PC-9 (cell line): ENCODE measurements around the gene PYGB. TPM values are rescaled to one million over a fixed set of nuclear protein-coding genes. Genes with fewer than 3 reads are reported as not detected.

Experiments
- BruUV-seq: library from RNA; stranded (reverse); fragments of 400-500 nt; replicated peaks from 2 replicates; lab custom pipeline; 2021; lab: Mats Ljungman, UMichigan
- CTCF ChIA-PET: fragments of 300-600 bp; sonication (Branson Sonifier 250); formaldehyde crosslinking; loops from one replicate; lab custom pipeline; 2022; ENCODE audit warnings: antibody characterized with exemption; lab: Charles Lee
- POLR2A ChIA-PET: fragments of 300-600 bp; sonication (Branson Sonifier 250); formaldehyde crosslinking; loops from one replicate; lab custom pipeline; 2022; ENCODE audit warnings: antibody characterized with exemption; ENCODE audit not compliant: unreplicated experiment; lab: Charles Lee
- DNase-seq, 2 experiments: peaks; one replicate each; pipeline versions ENCODE4 v3.0.0 to v3.0.0-alpha.2; 2015 to 2022; ENCODE audit warnings: mixed read lengths in 1 of 2
- H2AFZ ChIP-seq: fragments of 200-600 bp; sonication (generic); 2 replicates; pipeline ENCODE4 v1.8.1; 2017; ENCODE audit warnings: antibody characterized with exemption
- H3F3A ChIP-seq: fragments of 200-600 bp; sonication (generic); 2 replicates; pipeline ENCODE4 v1.8.1; 2017; ENCODE audit warnings: antibody characterized with exemption, mild to moderate bottlenecking, low read depth; ENCODE audit not compliant: insufficient read depth
- H3K27ac ChIP-seq: fragments of 200-600 bp; sonication (generic); 2 replicates; pipeline ENCODE4 v1.6.1; 2016; ENCODE audit warnings: mixed run types
- H3K27me3 ChIP-seq: fragments of 200-600 bp; sonication (generic); 2 replicates; pipeline ENCODE4 v1.6.1; 2016; ENCODE audit warnings: low read depth, mixed run types; ENCODE audit not compliant: insufficient read depth
- H3K36me3 ChIP-seq: fragments of 200-600 bp; sonication (generic); 2 replicates; pipeline ENCODE4 v1.6.1; 2016; ENCODE audit warnings: low read depth, mixed run types
- H3K4me1 ChIP-seq: fragments of 200-600 bp; sonication (generic); replicated peaks from 2 replicates; pipeline ENCODE4 v1.6.1; 2016; ENCODE audit warnings: mixed run types; ENCODE audit not compliant: insufficient read depth
- H3K4me2 ChIP-seq: fragments of 200-600 bp; sonication (generic); 2 replicates; pipeline ENCODE4 v1.6.1; 2017; ENCODE audit warnings: mixed run types
- H3K4me3 ChIP-seq: fragments of 200-600 bp; sonication (generic); 2 replicates; pipeline ENCODE4 v1.6.1; 2016; ENCODE audit warnings: mixed run types
- H3K79me2 ChIP-seq: fragments of 200-600 bp; sonication (generic); 2 replicates; pipeline ENCODE4 v1.6.1; 2017; ENCODE audit warnings: low read depth, mixed run types
- H3K9me2 ChIP-seq: fragments of 200-600 bp; sonication (generic); 2 replicates; pipeline ENCODE4 v1.8.1; 2017; ENCODE audit warnings: mild to moderate bottlenecking; ENCODE audit not compliant: insufficient read depth
- H3K9me3 ChIP-seq: fragments of 200-600 bp; sonication (generic); 2 replicates; pipeline ENCODE4 v1.8.1; 2016; ENCODE audit warnings: low read depth; ENCODE audit not compliant: insufficient read depth
- H4K20me1 ChIP-seq: fragments of 200-600 bp; sonication (generic); 2 replicates; pipeline ENCODE4 v1.8.1; 2017; ENCODE audit not compliant: insufficient read depth
- CTCF ChIP-seq: fragments of 200-600 bp; sonication (generic); conservative IDR thresholded peaks from 2 replicates; pipeline ENCODE4 v1.6.1; 2017; ENCODE audit warnings: mixed run types, antibody characterized with exemption, mild to moderate bottlenecking, moderate library complexity
- EZH2 ChIP-seq: fragments of 200-600 bp; sonication (generic); IDR thresholded peaks from 2 replicates; pipeline ENCODE4 v1.8.0; 2017; ENCODE audit warnings: antibody characterized with exemption, low read depth
- intact Hi-C: fragments of 100-400 bp; cut with micrococcal nuclease; formaldehyde crosslinking; loops from one replicate; pipeline ENCODE4 v1.10.0; 2022; ENCODE audit not compliant: unreplicated experiment
- total RNA-seq: library from RNA; stranded (reverse); gene quantifications from 2 replicates; pipeline ENCODE4 v1.2.3, GENCODE V29; 2021

PYGB gene
- total RNA-seq, 1 experiment from 2014 or later, result 133 TPM

GRCh38 chr20:25254571-25254970 is 6.7 kb downstream of the PYGB start:
- peaks cover 69% of the 10 kb centered on the region for H3K4me1 ChIP-seq
- peaks cover 37% of the 10 kb centered on the region for H3K36me3 ChIP-seq
- H3K9me3 ChIP-seq, result no peaks in the 10 kb centered on the region
- H3K4me2 ChIP-seq, result peak overlapping the region; percentile 66
- H3K27me3 ChIP-seq, result no peaks in the 10 kb centered on the region
- DNase-seq, result no peak
- TF ChIP-seq EZH2 (no peak), CTCF (no peak)
- POLR2A ChIA-PET, result no interaction called here
- peaks cover 98% of the 10 kb centered on the region for H3K79me2 ChIP-seq
- H3F3A ChIP-seq, result peaks cover 36% of the 10 kb centered on the region
- no TSS peak for BruUV-seq
- CTCF ChIA-PET, result interaction anchor here (0.6 to 1.6 kb wide), 3 partner anchors 34 to 1157 kb away, joined by 6 to 7 read pairs (median 7); no protein-coding TSS in a partner anchor
- no peaks in the 10 kb centered on the region for H3K9me2 ChIP-seq
- H3K27ac ChIP-seq, result peak overlapping the region; percentile 86
- intact Hi-C loops, result loop anchor here (2.0 to 5.0 kb wide), 4 partner anchors 16 to 260 kb away; no protein-coding TSS in a partner anchor
- peaks cover 73% of the 10 kb centered on the region for H4K20me1 ChIP-seq
- no peak overlapping the region; the same call in 1 of the 2 replicates for H3K4me3 ChIP-seq
- H2AFZ ChIP-seq, result no peak overlapping the region

- POLR2A ChIA-PET, result interaction anchor here (0.5 to 0.7 kb wide), 2 partner anchors 57 to 1106 kb away, joined by 7 to 9 read pairs; no protein-coding TSS in a partner anchor
- intact Hi-C loops, result loop anchor here (1.0 to 5.0 kb wide), 6 partner anchors 16 to 260 kb away; no protein-coding TSS in a partner anchor
- CTCF ChIA-PET, result interaction anchor here (0.5 to 1.6 kb wide), 6 partner anchors 8 to 144 kb away, joined by 3 to 12 read pairs (median 6); no protein-coding TSS in a partner anchor
- H3K36me3 ChIP-seq, result peaks cover 41% of the 10 kb centered on the region
- peaks cover 36% of the 10 kb centered on the region for H3F3A ChIP-seq
- no peak overlapping the region for H2AFZ ChIP-seq
- peaks cover 65% of the 10 kb centered on the region for H3K4me1 ChIP-seq
- peaks cover 73% of the 10 kb centered on the region for H4K20me1 ChIP-seq
- DNase-seq, result peak in 1 of 2 experiments; percentile 89
- peak overlapping the region; percentile 66 for H3K4me2 ChIP-seq
- H3K9me3 ChIP-seq, result no peaks in the 10 kb centered on the region
- no peaks in the 10 kb centered on the region for H3K27me3 ChIP-seq
- no peaks in the 10 kb centered on the region for H3K9me2 ChIP-seq
- TF ChIP-seq EZH2, result no peak
- TF ChIP-seq CTCF, result no peak
- H3K4me3 ChIP-seq, result no peak overlapping the region; the same call in 1 of the 2 replicates
- H3K79me2 ChIP-seq, result peaks cover 98% of the 10 kb centered on the region
- peak overlapping the region; percentile 86; the same call in 1 of the 2 replicates for H3K27ac ChIP-seq
- BruUV-seq, result TSS peak; percentile 63
Measured at GRCh38 chr20:25254986-25255680, 7.2 kb downstream of the PYGB start.

GRCh38 chr20:25256226-25256859 is 8.5 kb downstream of the PYGB start:
- no TSS peak for BruUV-seq
- peaks cover 97% of the 10 kb centered on the region for H3K79me2 ChIP-seq
- H3K36me3 ChIP-seq, result peaks cover 43% of the 10 kb centered on the region
- H3F3A ChIP-seq, result peaks cover 33% of the 10 kb centered on the region
- H3K4me1 ChIP-seq, result peaks cover 53% of the 10 kb centered on the region
- TF ChIP-seq EZH2 (no peak), CTCF (no peak)
- no peak overlapping the region for H2AFZ ChIP-seq
- DNase-seq, result no peak
- H3K4me3 ChIP-seq, result no peak overlapping the region
- H3K27ac ChIP-seq, result no peak overlapping the region
- no peaks in the 10 kb centered on the region for H3K9me2 ChIP-seq
- ChIA-PET CTCF (interaction anchor here (1.1 kb wide), 1 partner anchor 9 kb away, joined by 5 read pairs; no protein-coding TSS in a partner anchor), POLR2A (interaction anchor here (0.6 to 0.7 kb wide), 2 partner anchors 256 to 387 kb away, joined by 8 read pairs; no protein-coding TSS in a partner anchor)
- no peaks in the 10 kb centered on the region for H3K9me3 ChIP-seq
- no peaks in the 10 kb centered on the region for H3K27me3 ChIP-seq
- H3K4me2 ChIP-seq, result no peak overlapping the region
- H4K20me1 ChIP-seq, result peaks cover 66% of the 10 kb centered on the region
- intact Hi-C loops, result no loop called here
